Keratinocyte (primary cell): ENCODE measurements around the gene TSPEAR. TPM values are rescaled to one million over a fixed set of nuclear protein-coding genes. Genes with fewer than 3 reads are reported as not detected.

Source experiments
- DNase-seq: peaks from one replicate; pipeline ENCODE4 v3.0.0-alpha.2; 2011; ENCODE audit warnings: low read depth, missing footprints, low spot score
- FAIRE-seq: peaks from 2 replicates; lab custom pipeline; 2011; peaks lifted over from hg19 to GRCh38; lab: Jason Lieb, UNC
- H2AFZ ChIP-seq: 2 replicates; pipeline ENCODE4 v1.6.0; 2012; ENCODE audit warnings: low read length, control low read depth, inconsistent platforms; ENCODE audit not compliant: control insufficient read depth
- H3K27ac ChIP-seq: 2 replicates; pipeline ENCODE4 v1.5.1; 2011; ENCODE audit warnings: low read length; ENCODE audit not compliant: control insufficient read depth, insufficient read depth
- H3K27me3 ChIP-seq: 3 replicates; pipeline ENCODE4 v1.6.0; 2011; ENCODE audit warnings: low read length; ENCODE audit not compliant: control insufficient read depth, insufficient read depth; ENCODE audit errors: extremely low read depth
- H3K36me3 ChIP-seq, 2 experiments: 2 replicates in 1 of 2; 3 replicates in 1 of 2; pipeline ENCODE4 v1.5.1; 2011; ENCODE audit warnings: low read length in 2 of 2, mild to moderate bottlenecking in 1 of 2; ENCODE audit not compliant: control insufficient read depth in 2 of 2, insufficient read depth in 2 of 2; ENCODE audit errors: extremely low read depth in 1 of 2
- H3K4me1 ChIP-seq: 3 replicates; pipeline ENCODE4 v1.5.1; 2011; ENCODE audit warnings: low read length; ENCODE audit not compliant: control insufficient read depth, insufficient read depth; ENCODE audit errors: extremely low read depth
- H3K4me2 ChIP-seq: 3 replicates; pipeline ENCODE4 v1.6.0; 2011; ENCODE audit warnings: low read depth, low read length; ENCODE audit not compliant: control insufficient read depth, insufficient read depth; ENCODE audit errors: extremely low read depth
- H3K4me3 ChIP-seq, 3 experiments: fragments of 200-600 bp in 1 of 3; sonication (generic) in 1 of 3; 2 replicates in 2 of 3; 3 replicates in 1 of 3; pipeline ENCODE4 v1.5.1; 2011 to 2016; ENCODE audit warnings: low read length in 3 of 3, mild to moderate bottlenecking in 3 of 3, control low read depth in 2 of 3, inconsistent platforms in 1 of 3, low read depth in 1 of 3, mixed read lengths in 1 of 3, mixed run types in 1 of 3, moderate library complexity in 1 of 3; ENCODE audit not compliant: control insufficient read depth in 2 of 3, insufficient read depth in 2 of 3; ENCODE audit errors: extremely low read depth in 1 of 3
- H3K79me2 ChIP-seq: 2 replicates; pipeline ENCODE4 v1.6.0; 2012; ENCODE audit warnings: low read length; ENCODE audit not compliant: control insufficient read depth, insufficient read depth
- H3K9ac ChIP-seq: 3 replicates; pipeline ENCODE4 v1.6.0; 2011; ENCODE audit warnings: low read length; ENCODE audit not compliant: control insufficient read depth, insufficient read depth; ENCODE audit errors: extremely low read depth
- H3K9me1 ChIP-seq: 3 replicates; pipeline ENCODE4 v1.6.0; 2011; ENCODE audit warnings: low read length; ENCODE audit not compliant: control insufficient read depth, insufficient read depth; ENCODE audit errors: extremely low read depth
- H3K9me3 ChIP-seq: 2 replicates; pipeline ENCODE4 v1.5.1; 2012; ENCODE audit warnings: low read depth, low read length; ENCODE audit not compliant: control insufficient read depth
- H4K20me1 ChIP-seq: 3 replicates; pipeline ENCODE4 v1.6.0; 2011; ENCODE audit warnings: low read length; ENCODE audit not compliant: control insufficient read depth, insufficient read depth; ENCODE audit errors: extremely low read depth
- CTCF ChIP-seq, 3 experiments: IDR thresholded peaks in 1 of 3; conservative IDR thresholded peaks in 1 of 3; optimal IDR thresholded peaks in 1 of 3; 2 replicates in 2 of 3; 3 replicates in 1 of 3; pipeline versions ENCODE3 to v1.5.1; 2011; ENCODE audit warnings: low read length in 3 of 3, mild to moderate bottlenecking in 3 of 3, moderate library complexity in 2 of 3, control low read depth in 1 of 3, inconsistent platforms in 1 of 3; ENCODE audit not compliant: insufficient read depth in 2 of 3; ENCODE audit errors: extremely low read depth in 1 of 3
- EZH2 ChIP-seq: IDR thresholded peaks from one replicate; pipeline ENCODE4 v1.6.1; 2012; ENCODE audit warnings: inconsistent platforms, mild to moderate bottlenecking, low read length, moderate library complexity
- dilution Hi-C: fragments of 300-500 bp; cut with MboI; formaldehyde crosslinking; loops from one replicate; pipeline ENCODE4 v1.7.0; 2020; ENCODE audit warnings: low sequenced_read_pairs; ENCODE audit not compliant: extremely low pct_ligation_motif_present
- polyA plus RNA-seq, 5 experiments: library from polyadenylated mRNA; depleted of rRNA in 3 of 5; stranded (reverse) in 3 of 5; stranded (forward) in 1 of 5; unstranded in 1 of 5; fragments of >200 nt; gene quantifications; 1 replicate in 1 of 5; 2 replicates in 3 of 5; 3 replicates in 1 of 5; pipeline versions ENCODE4 v1.2.1 to v1.2.3, GENCODE V29; 2011 to 2012; ENCODE audit warnings: missing spikeins in 2 of 5, low read depth in 1 of 5, low replicate concordance in 1 of 5

The TSPEAR gene
- polyA plus RNA-seq, 1 donor (not counting 4 experiments of a cell fraction or from before 2014, with no cell fraction given), result 0.12 TPM

GRCh38 chr21:44499631-44500030, 211.7 kb downstream of the TSPEAR start:
- Histone ChIP-seq H3K9me3 (peaks cover 2% of the 10 kb centered on the region), H3K9ac (no peak overlapping the region), H3K36me3 (no peaks in the 10 kb centered on the region), H3K79me2 (no peaks in the 10 kb centered on the region), H3K4me2 (no peak overlapping the region), H3K27me3 (peaks cover 8% of the 10 kb centered on the region), H3K9me1 (no peaks in the 10 kb centered on the region), H3K4me1 (no peaks in the 10 kb centered on the region), H3K27ac (no peak overlapping the region), H3K4me3 (no peak overlapping the region), H2AFZ (no peak overlapping the region), H4K20me1 (no peaks in the 10 kb centered on the region)
- DNase-seq (no peak), FAIRE-seq (no peak)
- dilution Hi-C loops, result loop anchor here (25.0 kb wide), 1 partner anchor 238 kb away; no protein-coding TSS in a partner anchor
- TF ChIP-seq EZH2, result no peak
- TF ChIP-seq CTCF (optimal IDR thresholded peaks at IDR 0.05 in 1 of 3, IDR thresholded peaks at IDR 0.05 in 1 of 3, conservative IDR thresholded peaks at IDR 0.05 in 1 of 3; ENCODE audit: extremely low read depth in 1 of 3, insufficient read depth in 2 of 3, low read length in 3 of 3), result no peak

- dilution Hi-C loops, result loop anchor here (25.0 kb wide), 1 partner anchor 238 kb away; no protein-coding TSS in a partner anchor
- H3K4me1 ChIP-seq, result no peaks in the 10 kb centered on the region
- H4K20me1 ChIP-seq, result no peaks in the 10 kb centered on the region
- no peak overlapping the region for H3K4me2 ChIP-seq
- no peaks in the 10 kb centered on the region for H3K79me2 ChIP-seq
- H3K36me3 ChIP-seq, result no peaks in the 10 kb centered on the region
- H2AFZ ChIP-seq, result no peak overlapping the region
- H3K27me3 ChIP-seq, result peaks cover 8% of the 10 kb centered on the region
- FAIRE-seq (no peak), DNase-seq (no peak)
- TF ChIP-seq CTCF (optimal IDR thresholded peaks at IDR 0.05 in 1 of 3, IDR thresholded peaks at IDR 0.05 in 1 of 3, conservative IDR thresholded peaks at IDR 0.05 in 1 of 3; ENCODE audit: extremely low read depth in 1 of 3, insufficient read depth in 2 of 3, low read length in 3 of 3) (no peak), EZH2 (no peak)
- H3K9me3 ChIP-seq, result peaks cover 2% of the 10 kb centered on the region
- H3K4me3 ChIP-seq, result no peak overlapping the region
- no peak overlapping the region for H3K27ac ChIP-seq
- no peak overlapping the region for H3K9ac ChIP-seq
- H3K9me1 ChIP-seq, result no peaks in the 10 kb centered on the region
Observed at GRCh38 chr21:44499211-44499560, 212.2 kb downstream of the TSPEAR start.
